ENCODE data around the gene SPOCK1.
"Not testable (repeated sequence)": the region's sequence is repeated elsewhere in the genome, so short reads cannot be mapped to it uniquely, and the experiment has no call there.

SPOCK1 gene

DNA sequence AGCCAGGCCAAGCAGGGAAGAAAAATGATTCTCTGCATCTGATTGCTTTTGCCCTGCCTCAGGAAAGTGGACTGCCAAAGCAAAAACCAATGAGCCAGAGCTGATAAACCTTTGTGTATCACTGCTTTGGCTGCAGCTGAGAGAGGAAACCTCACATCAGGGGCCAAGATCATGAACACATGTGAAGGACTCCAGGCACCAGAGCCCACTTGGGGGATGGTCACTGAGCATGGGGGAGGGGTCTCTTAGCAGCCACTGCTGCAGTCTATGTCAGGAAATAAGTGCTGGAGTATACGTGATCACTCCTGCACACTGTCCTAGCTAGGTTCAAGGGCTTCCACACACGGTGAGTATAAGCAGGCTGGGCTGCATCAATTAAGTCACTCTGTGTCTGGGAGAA is 229.9 kb downstream of the SPOCK1 start:
- DNase-seq (ENCODE audit: low read depth in 4 of 4, low spot score in 1 of 4), result no peak

DNA sequence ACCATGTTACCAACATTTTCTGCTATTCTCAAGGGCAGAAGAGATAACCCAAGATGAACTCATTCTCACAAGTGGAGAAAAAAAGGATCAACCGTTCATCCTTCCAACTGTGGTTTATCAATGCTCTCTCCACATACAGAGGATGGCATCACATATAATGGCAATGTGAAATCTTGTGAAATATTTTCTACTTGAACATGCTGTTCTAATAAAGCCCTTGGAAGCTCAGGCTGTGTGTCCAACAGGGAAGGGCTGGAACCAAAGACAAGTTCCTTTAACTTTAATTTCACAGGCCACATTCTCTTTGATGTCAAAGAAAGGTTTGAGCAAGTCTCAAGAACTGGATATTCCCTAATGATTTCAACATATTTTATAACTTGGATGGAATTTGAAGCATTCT is 230.5 kb downstream of the SPOCK1 start:
- DNase-seq (ENCODE audit: low read depth in 4 of 4, low spot score in 1 of 4), result no peak

DNA sequence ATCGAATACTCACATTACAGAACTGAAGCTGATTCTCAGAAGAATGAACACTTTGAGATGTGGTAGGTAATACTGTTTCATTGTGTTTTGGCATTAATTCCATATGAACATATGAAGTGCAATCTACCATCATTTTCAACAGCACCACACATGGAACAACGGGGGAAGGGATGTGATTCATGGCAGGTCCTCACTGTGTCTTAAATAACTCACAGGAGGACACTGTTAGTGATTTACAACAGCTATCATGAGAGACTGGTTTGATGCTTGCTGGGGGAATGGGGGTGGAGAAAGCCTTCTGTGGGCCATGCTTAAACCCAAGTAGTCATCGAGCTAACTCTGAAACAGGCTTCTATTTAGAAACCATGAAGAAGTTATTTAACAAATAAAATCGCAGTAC is 232.9 kb downstream of the SPOCK1 start:
- no peak for DNase-seq (ENCODE audit: low read depth in 4 of 4, low spot score in 1 of 4)

DNA sequence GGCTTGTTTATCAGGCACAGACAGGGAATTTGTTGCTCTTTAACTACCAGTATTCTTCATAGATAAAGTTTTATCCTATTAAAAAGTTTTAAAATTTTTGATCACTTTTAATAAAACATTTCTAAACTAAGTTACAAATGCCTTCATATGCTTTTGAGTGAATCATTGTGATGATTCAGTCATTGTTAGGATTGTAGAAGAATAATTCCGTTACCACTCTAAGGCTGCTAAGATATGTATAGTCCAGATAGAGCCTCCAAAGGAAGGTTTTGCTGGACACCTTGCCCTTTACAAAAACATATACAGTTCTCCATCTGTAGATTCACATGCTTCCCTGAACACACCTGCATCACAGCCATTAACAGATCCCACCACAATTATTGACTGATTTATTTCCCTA is 233.7 kb downstream of the SPOCK1 start:
- DNase-seq (ENCODE audit: low read depth in 4 of 4, low spot score in 1 of 4), result no peak

DNA sequence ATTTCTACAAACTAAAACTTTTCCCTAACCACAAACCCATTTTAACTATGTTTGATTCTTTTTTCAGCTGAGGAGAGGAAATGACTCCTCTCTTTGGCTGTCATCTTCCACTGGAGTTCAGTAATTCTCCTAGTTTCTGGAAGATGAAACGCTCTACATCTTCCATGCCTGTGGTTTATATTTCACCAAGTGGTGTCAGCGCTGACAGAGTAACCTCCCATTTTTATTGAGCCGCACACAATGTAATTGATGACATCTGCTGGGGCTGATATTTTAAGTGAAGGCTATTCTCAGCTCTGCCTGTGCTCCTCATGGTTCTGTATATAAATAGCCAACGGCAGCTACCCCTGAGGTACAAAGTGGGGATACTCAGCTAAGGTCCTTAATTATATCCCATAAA is 234.6 kb downstream of the SPOCK1 start:
- no peak for DNase-seq (ENCODE audit: low read depth in 4 of 4, low spot score in 1 of 4)

DNA sequence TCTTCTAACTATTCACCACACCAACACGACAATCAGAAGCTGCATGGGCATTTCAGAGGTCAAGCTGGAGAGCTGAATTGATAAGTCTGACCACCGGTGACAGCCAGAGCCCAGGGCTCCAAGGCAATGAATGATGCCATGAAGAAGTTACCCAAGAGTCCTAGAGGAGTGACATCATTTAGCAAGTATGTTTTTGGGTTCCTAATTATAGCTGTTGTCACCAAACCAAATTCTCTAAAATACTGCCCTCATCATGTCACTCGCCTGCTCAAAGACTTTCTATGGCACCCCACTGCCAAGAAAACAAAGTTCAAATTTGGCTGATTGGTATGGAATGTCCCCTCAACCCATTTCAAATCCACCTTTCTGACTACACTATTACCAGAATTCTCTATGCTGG is 235.1 kb downstream of the SPOCK1 start:
- no peak for DNase-seq (ENCODE audit: low read depth in 4 of 4, low spot score in 1 of 4)

DNA sequence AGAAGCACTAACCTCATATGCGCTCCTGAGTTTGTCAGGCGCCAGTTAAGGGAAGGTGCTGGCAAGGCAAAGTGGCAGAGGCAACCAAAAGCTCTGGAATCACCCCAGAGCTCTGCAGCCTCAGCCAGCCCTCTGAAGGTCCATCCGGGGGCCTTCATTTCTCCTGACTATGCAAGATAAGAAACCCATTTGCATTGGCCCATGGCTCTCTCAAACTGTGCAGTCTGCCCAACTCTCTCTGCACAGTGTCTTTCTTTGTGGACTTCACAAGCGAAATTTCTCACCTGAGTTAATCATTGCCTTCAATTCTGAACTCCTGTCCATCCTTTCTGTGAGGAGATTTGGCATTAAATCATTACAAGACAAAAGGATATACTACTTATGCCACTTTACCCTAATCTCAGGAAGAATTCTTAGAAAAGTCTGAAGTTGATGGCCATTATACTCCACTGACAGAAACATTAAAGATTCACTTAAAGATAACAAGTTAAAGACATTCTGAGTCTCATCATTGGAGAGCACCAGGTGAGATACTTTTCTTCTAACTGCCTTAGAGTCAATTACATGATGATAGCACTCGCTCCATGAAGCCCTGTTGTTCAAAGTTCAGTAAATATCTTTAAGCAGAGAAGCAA is 235.6 kb downstream of the SPOCK1 start:
- no peak for DNase-seq (ENCODE audit: low read depth in 4 of 4, low spot score in 1 of 4)

DNA sequence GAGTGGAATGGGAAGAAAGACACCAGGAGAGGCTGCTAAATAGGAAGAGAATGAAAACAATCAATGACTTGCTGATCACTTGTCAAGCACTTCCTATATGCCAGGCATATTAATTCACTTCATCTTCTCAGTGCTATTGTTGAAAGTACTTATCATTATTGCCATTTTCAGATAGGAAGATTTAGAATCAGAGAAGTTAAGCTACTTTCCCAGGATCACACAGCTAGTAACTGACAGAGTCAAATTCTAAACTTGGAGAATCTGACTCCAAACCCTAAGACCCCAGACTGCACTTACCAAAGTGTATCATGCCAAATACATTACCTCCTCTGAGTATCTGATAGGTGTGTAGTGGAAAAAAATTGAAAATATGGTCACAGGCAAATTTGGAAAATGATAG is 236.3 kb downstream of the SPOCK1 start:
- DNase-seq (ENCODE audit: low read depth in 4 of 4, low spot score in 1 of 4), result no peak

DNA sequence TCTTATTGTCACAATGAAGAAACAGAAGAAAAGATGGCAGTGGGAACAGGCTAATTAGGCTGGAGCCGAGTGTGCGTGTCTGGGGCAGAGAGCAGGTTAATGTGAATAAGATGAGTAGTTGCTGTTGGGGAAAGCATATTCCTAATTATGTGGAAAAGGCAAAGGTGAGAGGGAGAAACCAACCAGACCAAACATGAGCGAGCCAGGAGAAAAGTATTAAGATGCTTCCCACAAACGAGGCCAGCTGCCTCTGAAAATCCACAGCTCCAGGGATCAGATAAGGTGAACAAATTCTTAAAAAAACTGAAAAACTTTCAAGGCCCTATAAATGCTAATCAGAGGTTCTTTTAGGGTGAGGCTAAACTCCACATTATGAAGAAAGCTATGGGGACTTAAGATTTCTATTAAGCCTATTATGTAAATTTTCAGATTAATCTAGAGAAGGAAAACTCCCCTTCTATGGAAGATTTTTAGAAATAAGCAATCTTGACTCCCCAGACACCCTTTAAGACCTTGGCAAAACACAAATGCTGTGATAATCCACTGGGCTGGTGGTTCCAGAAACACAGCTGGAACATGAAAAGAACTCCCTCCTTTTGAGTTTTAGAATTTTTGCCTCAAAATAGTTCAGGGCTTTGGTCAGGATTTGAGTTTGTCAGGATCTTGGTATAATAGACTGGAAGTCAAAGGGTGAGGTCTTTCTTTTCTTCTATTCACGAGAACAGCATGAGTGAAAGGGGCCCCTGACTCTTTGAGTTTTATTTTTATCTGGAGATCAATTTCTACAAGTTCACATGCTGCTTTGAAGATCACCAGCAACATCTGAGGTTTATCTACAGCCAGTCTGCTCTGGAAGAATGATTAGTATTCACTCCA is 238.1 kb downstream of the SPOCK1 start:
- DNase-seq (ENCODE audit: low read depth in 4 of 4, low spot score in 1 of 4), result no peak

DNA sequence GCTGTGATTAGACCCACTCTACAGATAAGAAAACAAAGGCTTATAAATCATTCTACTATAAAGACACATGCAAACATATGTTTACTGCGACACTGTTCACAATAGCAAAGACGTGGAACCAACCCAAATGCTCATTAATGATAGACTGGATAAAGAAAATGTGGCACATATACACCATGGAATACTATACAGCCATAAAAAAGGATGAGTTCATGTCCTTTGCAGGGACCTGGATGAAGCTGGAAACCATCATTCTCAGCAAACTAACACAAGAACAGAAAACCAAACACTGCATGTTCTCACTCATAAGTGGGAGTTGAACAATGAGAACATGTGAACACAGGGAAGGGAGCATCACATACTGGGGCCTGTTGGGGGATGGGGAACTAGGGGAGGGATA is 240.0 kb downstream of the SPOCK1 start:
- DNase-seq (ENCODE audit: low read depth in 4 of 4, low spot score in 1 of 4), result not testable (repeated sequence)

DNA sequence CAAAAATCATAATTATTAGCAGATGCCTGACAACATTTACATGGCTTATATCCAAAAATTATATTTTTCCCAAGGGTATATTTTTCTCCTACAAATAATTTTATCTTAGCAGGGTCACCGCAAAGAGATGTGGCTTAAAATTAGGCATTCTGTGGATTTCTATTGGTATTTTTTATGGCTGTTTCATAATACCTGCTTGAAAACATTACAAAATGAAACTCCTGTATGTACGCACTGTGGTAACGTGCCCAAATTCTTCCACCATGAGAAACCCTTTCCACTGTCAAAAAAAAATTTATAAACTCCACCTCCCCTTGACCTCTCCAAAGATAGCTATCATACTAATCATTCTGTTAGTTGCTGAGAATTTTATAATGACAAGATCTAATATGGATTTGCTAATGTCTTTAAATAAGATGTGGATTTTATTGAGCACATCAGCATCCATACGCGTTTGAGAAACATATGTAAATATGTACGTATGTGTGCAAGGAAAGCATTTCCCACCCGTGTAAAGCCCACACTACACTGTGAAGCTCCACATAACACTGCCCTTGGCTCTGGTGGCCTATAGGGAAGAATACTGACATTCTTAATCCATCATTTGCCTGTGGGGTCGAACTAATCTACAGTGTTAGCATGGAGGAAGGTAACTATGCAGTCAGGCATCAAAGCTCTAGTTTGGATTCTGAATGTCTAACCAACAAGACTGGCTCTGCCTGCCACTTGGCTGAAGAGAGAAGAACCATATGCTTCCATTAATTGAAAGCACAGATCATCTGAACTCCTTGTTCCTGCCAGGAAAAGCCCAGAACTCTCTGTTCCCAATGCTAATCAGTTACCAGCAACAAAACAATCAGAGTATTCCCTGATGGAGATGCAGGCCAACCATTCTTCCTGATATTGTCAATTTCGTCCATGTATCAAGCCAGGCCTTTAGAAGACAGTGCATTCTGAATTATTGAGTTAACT is 244.7 kb downstream of the SPOCK1 start:
- DNase-seq (ENCODE audit: low read depth in 4 of 4, low spot score in 1 of 4), result no peak

DNA sequence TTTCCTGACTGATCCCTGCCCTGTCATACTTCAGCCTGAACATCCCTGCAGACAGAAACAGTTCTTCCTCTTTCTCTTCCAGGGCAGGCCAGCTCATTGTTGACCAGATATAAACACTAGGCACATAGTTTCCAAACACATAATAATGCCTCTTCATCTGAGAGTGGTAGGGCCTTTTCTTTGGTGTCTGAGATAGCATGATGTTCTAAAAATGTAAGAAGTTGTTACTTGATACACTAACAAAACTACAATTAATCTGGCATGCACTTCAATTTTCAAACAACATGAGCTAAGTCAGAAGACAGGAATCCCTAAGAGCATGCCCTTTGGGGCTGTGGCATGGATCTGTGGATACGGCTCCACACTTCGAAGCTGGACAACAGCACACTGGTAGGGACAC is 246.6 kb downstream of the SPOCK1 start:
- no peak for DNase-seq (ENCODE audit: low read depth in 4 of 4, low spot score in 1 of 4)

DNA sequence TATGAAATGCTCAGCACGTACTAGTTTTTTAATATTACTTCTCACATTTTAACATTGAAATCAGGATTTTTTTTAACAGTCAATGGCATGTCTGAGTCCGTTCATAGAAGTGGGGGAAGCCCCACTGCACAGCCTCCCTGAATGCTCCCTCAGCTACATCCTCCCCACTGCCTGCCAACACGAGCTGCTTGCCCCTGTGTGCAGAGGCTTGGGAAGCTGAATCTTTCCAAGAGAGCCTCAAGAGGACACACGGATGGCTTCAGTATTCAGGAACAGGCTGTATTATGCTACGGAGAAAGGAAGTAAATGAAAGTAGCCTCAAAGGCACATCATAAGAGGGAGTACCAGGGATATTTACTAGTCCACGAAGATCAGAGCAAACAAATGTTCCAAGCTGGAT is 248.7 kb downstream of the SPOCK1 start:
- no peak for DNase-seq (ENCODE audit: low read depth in 4 of 4, low spot score in 1 of 4)

DNA sequence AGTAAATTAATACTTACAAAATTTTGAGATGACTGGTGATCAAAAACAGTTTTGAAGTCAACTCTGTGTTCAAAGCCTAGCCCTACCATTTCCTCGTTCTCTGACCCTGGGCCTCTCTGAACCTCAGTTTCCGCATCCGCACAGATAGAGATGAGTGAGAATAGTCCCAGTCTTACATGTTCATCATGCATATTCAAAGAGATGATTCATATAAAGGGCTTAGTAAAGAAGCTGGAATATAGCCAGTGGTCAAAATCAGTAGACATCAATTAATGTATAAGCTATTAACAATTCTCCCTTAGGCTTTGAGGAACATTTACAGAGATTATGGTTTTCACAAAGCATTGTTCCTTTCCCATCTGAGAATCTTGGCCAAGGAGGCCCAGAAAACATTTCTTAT is 250.6 kb downstream of the SPOCK1 start:
- no peak for DNase-seq (ENCODE audit: low read depth in 4 of 4, low spot score in 1 of 4)

DNA sequence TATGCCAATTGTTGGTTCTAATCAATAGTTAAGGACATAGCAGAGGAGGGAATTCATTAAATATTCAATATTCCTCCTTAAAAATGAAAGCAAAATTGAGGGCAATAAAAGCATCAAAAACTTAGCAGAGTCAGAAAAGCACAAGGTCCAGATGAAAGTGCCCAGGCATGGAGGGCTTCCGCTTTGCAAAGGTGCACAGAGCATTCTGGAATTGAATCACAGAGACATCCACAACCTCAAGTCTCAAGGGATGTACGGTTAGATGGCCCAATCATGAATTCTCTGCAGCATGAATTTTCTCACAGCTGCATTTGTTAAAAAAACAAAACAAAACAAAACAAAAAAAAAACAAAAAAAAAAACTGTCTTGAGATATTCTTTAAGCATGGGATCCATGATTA is 253.7 kb downstream of the SPOCK1 start:
- no peak for DNase-seq (ENCODE audit: low read depth in 4 of 4, low spot score in 1 of 4)

DNA sequence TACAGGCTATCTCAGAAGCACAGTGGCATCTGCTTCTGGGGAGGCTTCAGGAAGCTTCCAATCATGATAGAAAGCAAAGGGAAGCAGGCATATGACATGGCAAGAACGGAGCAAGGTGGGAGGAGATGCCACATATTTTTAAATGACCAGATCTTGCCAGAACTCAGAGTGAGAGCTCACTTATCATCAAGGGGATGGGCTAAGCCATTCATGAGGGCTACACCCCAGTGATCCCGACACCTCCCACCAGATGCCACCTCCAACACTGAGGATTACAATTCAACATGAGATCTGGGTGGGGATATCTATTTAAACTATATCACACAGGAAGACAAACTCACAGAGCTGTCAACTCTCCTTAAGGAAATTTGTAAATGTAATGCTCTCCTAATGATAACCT is 258.8 kb downstream of the SPOCK1 start:
- no peak for DNase-seq (ENCODE audit: low read depth in 4 of 4, low spot score in 1 of 4)

DNA sequence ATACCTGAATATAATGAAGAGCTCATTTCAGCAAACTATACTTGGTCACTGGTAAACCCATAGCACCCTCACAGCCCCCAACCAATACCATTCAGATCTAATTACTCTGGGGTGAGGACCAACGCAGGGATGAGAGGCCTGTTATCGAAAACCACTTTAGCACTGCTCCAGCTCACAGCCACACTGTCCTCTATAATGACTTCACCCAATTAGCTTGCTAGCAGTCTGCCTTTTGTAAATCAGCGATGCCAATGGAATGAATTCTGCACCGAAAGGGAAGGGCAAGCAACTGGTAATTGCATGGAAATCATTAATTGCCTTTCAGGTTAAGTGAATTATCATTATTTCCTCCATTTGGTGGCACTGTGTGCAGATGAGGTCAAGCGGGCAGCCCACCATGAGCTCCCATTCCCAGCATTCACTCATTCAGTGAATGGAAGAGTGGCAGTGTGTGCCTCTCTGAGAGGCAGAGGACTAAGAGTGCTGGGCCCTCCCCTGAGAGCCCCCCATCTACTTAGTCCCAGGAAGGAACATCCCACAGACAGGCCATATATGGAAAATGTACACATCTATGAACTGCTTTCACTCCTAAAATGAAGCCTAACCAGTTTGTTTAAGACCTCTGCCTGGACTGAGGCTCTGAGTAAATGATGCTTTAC is 262.1 kb downstream of the SPOCK1 start:
- DNase-seq (ENCODE audit: low read depth in 4 of 4, low spot score in 1 of 4), result no peak

DNA sequence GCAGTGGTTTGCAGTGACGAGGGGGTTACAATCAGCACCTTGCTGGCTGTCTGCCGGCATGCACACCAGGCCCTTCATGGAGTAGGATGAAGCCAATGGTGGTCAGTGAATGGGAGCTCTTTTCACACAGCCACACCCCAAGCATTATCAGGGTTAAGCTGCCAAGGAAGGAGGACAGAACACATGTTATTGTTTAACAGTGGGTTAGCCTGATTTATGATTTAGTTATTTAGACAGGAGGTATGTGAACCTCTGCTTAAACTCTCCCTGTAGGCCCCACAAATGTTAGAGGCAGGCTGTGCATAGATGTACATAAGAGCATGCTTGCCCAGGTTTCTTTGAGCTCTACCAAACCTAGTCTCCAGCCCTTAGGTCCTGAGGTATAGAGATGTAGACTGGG is 262.9 kb downstream of the SPOCK1 start:
- no peak for DNase-seq (ENCODE audit: low read depth in 4 of 4, low spot score in 1 of 4)

DNA sequence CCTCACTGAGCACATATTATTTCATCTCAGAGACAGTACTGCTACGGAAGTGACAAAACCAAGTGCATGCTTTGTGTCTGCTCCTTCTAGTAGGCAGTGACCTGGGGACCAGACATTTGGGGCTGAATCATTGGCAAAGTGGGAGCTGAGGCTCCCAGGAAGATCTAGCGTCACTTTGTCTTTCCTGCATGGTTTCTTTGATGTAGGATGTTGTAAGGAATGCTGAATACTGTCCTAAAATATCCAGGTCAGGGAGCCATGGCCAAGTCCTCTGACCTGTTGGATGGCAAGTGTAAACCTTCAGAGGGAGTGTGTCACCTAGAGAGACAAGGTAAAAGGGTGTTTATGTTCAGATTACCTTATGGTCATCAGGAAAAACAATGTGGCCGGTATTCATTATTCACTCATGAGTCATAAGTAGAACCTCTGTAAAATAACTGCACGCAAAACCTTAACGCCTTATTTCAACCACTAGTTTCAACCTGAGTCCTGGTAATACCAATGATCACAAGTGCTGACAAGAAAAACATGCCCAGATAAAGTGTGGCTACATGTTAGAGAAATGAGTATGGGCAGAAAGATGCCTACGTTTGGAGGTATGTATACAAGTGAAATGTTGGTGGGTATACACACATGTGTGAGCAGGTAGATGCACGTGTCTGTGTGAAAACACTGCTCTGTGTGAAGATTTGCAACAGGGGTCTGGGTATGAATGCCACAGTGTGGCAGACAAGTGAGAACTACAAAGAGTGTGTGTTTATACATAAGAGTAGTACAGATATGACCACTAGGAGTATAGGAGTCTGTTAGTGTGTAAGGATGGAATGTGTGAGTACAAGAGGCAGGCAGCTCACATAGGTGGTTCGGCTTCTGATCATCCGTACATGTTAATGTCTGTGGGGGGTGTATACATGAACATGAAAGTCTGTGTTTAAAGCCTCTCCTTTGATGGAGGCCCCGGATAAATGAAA is 263.9 kb downstream of the SPOCK1 start:
- DNase-seq (ENCODE audit: low read depth in 4 of 4, low spot score in 1 of 4), result no peak

DNA sequence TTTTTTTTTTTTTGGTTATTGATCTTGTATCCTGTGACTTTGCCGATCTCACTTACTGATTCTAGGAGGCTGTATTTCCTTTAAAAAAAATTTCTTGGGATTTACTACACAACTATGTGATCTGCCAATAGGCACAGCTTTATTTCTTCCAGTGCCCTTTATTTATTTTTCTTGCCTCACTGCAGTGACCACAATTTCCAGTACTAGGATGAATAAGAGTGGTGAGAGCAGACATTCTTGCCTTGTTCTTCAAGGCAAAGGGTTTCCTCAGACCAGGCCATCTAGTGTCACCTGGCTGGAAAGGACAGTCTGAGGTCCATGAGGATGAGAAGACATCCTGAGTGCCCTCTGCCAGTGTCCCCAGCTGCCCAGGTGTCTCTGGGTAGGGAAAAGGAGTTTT is 265.4 kb downstream of the SPOCK1 start:
- no peak for DNase-seq (ENCODE audit: low read depth in 4 of 4, low spot score in 1 of 4)
